Measurements from ENCODE around the gene NKX2-2.

- no peak for TF ChIP-seq POLR2AphosphoS5 (IDR thresholded peaks at IDR 0.05; ENCODE audit: borderline replicate concordance, low read depth, low read length)
- TF ChIP-seq EZH2 (IDR thresholded peaks at IDR 0.05), result no peak
- no peak for TF ChIP-seq FOXP2 (optimal IDR thresholded peaks at IDR 0.05; ENCODE audit: control extremely low read depth, extremely low read length, insufficient read depth)
These were observed 7.9 kb downstream of the NKX2-2 start for GRCh38 chr20:21505810-21506530.

Measured in SK-N-MC (cell line).